ENCODE results near the gene SIRT3.

SIRT3 gene

GRCh38 chr11:266676-267439, 30.7 kb upstream of the SIRT3 start:
- DNase-seq, result no peak
- in situ Hi-C loops (cut with HindIII; ENCODE audit: low pct_ligation_motif_present, low sequenced_read_pairs), result no loop called here
- H3K27ac ChIP-seq, result no peak overlapping the region

GRCh38 chr11:261624-262023, 25.5 kb upstream of the SIRT3 start:
- no peak overlapping the region for H3K4me3 ChIP-seq (ENCODE audit: low read depth, low read length)

More at GRCh38 chr11:266676-267439, 30.7 kb upstream of the SIRT3 start:
- H3K27me3 ChIP-seq (replicated peaks), result no peaks in the 10 kb centered on the region
- H3K4me3 ChIP-seq (ENCODE audit: low read depth, low read length), result no peak overlapping the region
- H3K36me3 ChIP-seq (replicated peaks), result no peaks in the 10 kb centered on the region
- no peak for TF ChIP-seq CTCF (IDR thresholded peaks at IDR 0.05; ENCODE audit: low read depth, low read length, missing control alignments)

GRCh38 chr11:259413-259812, 23.3 kb upstream of the SIRT3 start:
- no peak for TF ChIP-seq CTCF (IDR thresholded peaks at IDR 0.05; ENCODE audit: low read depth, low read length, missing control alignments)
- no peaks in the 10 kb centered on the region for H3K27me3 ChIP-seq (replicated peaks)
- DNase-seq, result no peak
- H3K4me3 ChIP-seq (ENCODE audit: low read depth, low read length), result no peak overlapping the region
- H3K36me3 ChIP-seq (replicated peaks), result no peaks in the 10 kb centered on the region
- in situ Hi-C loops (cut with HindIII; ENCODE audit: low pct_ligation_motif_present, low sequenced_read_pairs), result no loop called here
- H3K27ac ChIP-seq, result no peak overlapping the region

More at GRCh38 chr11:261624-262023, 25.5 kb upstream of the SIRT3 start:
- no peaks in the 10 kb centered on the region for H3K36me3 ChIP-seq (replicated peaks)
- TF ChIP-seq CTCF (IDR thresholded peaks at IDR 0.05; ENCODE audit: low read depth, low read length, missing control alignments), result no peak
- DNase-seq, result no peak
- in situ Hi-C loops (cut with HindIII; ENCODE audit: low pct_ligation_motif_present, low sequenced_read_pairs), result no loop called here
- H3K27ac ChIP-seq, result no peak overlapping the region
- H3K27me3 ChIP-seq (replicated peaks), result no peaks in the 10 kb centered on the region

GRCh38 chr11:257766-258493, 21.8 kb upstream of the SIRT3 start:
- Histone ChIP-seq H3K4me3 (ENCODE audit: low read depth, low read length) (no peak overlapping the region), H3K27ac (no peak overlapping the region), H3K27me3 (replicated peaks) (no peaks in the 10 kb centered on the region), H3K36me3 (replicated peaks) (peaks cover 10% of the 10 kb centered on the region)
- in situ Hi-C loops (cut with HindIII; ENCODE audit: low pct_ligation_motif_present, low sequenced_read_pairs), result no loop called here
- no peak for DNase-seq
- TF ChIP-seq CTCF (IDR thresholded peaks at IDR 0.05; ENCODE audit: low read depth, low read length, missing control alignments), result peak; percentile 41

DNA sequence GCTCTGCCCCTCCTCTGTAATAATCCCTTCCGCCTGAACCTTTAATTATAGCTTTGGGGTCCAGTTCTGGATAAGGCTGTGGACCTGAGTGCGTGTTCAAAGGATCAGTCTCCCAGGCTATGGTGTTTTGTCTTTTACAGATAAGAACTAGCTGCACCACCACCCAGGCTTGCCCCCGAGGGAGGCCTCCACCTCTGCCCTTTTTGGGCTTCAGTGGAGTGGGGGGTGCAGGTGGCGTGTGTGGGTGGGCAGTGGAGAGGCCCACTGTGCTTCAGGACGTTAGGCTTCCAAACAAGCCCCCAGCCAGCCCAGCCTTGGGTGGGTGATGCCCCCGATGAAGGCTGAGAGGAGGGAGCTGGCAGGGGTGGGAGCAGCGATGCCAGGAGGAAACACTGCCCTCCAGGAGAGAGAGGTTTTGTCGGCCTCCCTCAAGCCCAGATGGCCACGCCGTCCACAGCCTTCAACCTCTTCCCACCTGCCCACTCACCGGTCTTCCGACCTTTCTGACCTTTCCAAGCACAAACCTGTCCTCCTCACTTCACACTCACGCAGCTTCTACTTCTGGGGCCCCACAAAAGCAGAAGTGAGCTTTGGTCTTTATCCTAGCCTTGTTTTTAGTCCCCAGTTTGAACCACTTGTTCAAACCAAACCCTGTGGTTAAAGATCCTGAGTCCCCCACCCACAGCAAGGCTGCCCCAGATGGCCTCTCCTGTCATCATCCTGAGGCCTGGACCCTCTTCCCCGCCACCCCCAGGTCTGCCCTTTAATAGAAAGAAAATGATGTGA, 21.0 kb upstream of the SIRT3 start:
- TF ChIP-seq CTCF (IDR thresholded peaks at IDR 0.05; ENCODE audit: low read depth, low read length, missing control alignments), result no peak
- H3K27me3 ChIP-seq (replicated peaks), result no peaks in the 10 kb centered on the region
- in situ Hi-C loops (cut with HindIII; ENCODE audit: low pct_ligation_motif_present, low sequenced_read_pairs), result no loop called here
- no peak for DNase-seq
- no peak overlapping the region for H3K27ac ChIP-seq
- H3K36me3 ChIP-seq (replicated peaks), result peaks cover 18% of the 10 kb centered on the region
- no peak overlapping the region for H3K4me3 ChIP-seq (ENCODE audit: low read depth, low read length)

Measured in brain microvascular endothelial cell (primary cell).